GM18867 (cell line): ENCODE data around the gene KAZN.

ENCODE experiments used
- ATAC-seq: cut with Tn5 transposase; IDR thresholded peaks from one replicate; pipeline ENCODE4 v1.9.1; 2021; ENCODE audit warnings: mild to moderate bottlenecking, moderate library complexity; ENCODE audit not compliant: unreplicated experiment

KAZN gene

DNA sequence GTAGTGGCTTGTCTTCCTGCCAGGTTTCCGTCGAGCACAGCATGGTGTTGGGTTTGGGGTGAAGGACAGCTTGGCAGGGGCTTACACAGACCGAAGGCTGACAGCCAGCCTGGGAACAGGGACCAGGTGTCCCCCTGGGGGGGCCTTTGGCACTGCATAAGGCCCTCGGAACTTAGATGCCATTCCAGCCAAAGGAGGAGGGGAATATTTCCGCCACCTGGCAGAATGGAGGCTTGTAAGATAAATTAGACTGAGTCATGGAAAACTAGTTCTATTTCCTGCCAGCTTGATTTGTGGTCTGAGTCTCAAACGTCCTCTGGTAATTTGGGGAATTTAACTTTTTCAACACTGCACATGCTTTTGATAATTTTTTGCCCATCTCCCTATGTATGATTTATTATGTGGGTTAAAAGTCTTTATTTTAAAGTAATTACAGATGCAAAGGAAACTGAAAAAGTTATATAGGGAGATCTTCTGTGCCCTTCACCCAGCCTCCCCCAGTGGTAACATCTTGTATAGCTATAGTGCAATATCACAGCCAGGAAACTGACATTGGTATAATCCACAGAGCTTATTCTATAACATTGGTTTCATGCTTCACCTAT lies 543.6 kb downstream of the KAZN start:
- ATAC-seq, result no peak

DNA sequence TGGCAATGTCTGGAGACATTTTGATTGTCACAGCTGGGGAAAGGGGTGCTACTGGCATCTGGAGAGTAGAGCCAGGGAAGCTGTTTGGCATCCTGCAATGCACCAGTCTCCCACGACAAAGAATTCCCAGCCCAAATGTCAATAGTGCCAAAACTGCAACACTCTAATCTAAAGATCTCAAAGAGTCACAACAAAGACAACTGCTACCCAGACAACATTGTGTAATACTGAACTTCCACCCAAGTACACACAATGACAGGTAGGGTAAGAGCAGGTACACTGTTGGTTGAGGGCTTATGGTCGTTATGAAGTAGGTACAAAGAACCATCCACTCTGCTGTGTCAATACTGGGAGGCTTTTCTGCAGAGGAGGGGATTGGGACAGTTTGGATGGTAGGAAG lies 546.8 kb downstream of the KAZN start:
- no peak for ATAC-seq

DNA sequence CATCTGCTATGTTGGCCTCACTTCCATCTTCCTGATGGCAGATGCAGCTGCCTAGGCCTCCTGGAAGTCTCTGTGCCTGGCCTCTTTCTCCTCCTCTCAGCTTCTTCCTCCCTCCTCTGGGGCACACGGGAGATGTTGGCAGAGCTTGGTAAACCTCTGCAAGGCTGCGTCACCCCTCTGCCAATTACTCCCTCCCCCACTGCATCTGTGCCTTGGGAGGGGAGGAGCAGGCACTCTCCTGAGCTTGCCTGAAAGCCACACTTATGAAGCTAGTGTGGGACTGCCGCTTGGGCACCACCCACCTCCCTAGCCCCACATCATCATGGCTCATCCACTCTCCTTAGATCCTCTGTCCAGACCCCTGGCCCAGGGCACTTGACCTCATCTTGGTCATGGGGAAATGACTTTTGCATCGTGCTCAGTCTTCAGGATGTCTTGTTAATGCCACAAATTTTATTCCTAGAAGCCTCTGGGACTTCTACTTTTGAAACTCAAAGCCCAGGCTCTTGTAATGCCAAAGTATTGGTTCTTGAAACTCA lies 547.7 kb downstream of the KAZN start:
- no peak for ATAC-seq

GRCh38 chr1:15146971-15147376 lies 548.5 kb downstream of the KAZN start:
- no peak for ATAC-seq

DNA sequence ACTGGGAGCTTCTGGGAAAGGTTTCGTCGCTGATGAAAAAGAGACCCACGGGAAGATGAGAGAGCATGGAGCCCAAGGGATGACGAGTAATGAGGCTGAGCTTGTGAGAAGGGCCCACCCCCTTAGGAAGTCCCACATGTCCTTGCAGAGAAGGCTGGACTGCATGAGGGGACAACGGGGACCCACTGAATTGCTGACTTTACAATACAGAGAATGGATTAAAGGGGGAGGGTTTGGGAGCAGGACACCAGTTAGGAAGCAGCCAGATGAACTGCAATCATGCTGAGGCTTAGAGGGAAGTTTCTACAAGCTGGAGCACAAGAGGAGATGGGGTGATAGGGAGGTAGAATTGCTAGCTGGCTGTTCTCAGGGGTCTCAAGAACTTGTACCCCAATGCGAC lies 549.5 kb downstream of the KAZN start:
- ATAC-seq, result no peak

GRCh38 chr1:15148475-15148874 lies 550.0 kb downstream of the KAZN start:
- no peak for ATAC-seq

GRCh38 chr1:15148941-15149340 lies 550.5 kb downstream of the KAZN start:
- ATAC-seq, result no peak

- no peak for ATAC-seq
Measured at GRCh38 chr1:15150376-15150775, 551.9 kb downstream of the KAZN start.

DNA sequence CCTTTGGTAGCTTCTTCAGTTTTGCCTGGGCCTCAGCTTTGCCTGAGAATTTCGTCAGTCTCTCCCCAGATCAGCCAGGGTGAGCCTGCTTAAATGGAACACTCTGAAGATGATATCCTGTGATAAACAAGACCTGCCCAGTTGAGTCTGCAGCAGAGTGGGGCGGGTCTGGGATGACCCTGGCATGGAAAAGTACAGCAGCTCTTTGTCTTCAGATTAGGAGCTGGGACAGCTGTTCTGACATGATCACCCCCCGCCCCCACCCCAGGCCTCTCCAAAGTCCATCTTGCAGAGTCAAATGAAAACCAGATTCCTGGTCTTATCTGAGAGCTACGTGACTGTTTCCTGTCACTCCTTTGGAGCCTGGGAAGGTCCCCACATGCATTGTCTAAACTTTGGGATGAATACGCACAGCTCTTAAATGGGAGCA lies 552.9 kb downstream of the KAZN start:
- ATAC-seq, result no peak

DNA sequence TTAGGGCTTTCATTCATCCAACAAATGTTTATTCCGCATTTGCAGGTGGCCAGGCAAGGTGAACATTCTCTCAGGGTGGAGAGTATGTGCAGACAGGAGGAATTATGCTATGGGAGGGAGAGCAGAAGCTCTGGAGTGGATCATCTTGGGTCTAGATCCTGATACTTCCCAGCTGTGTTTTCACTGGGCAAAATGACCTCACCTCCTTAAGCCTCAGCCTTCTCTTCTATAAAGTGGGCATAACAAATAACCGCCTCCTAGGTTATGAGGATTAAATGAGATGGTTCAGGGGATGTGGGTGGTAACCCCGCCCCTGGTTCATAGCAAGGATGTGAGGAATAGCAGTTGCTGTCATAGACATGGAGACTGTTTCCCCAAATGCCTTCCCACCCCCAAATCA lies 553.4 kb downstream of the KAZN start:
- ATAC-seq, result no peak

DNA sequence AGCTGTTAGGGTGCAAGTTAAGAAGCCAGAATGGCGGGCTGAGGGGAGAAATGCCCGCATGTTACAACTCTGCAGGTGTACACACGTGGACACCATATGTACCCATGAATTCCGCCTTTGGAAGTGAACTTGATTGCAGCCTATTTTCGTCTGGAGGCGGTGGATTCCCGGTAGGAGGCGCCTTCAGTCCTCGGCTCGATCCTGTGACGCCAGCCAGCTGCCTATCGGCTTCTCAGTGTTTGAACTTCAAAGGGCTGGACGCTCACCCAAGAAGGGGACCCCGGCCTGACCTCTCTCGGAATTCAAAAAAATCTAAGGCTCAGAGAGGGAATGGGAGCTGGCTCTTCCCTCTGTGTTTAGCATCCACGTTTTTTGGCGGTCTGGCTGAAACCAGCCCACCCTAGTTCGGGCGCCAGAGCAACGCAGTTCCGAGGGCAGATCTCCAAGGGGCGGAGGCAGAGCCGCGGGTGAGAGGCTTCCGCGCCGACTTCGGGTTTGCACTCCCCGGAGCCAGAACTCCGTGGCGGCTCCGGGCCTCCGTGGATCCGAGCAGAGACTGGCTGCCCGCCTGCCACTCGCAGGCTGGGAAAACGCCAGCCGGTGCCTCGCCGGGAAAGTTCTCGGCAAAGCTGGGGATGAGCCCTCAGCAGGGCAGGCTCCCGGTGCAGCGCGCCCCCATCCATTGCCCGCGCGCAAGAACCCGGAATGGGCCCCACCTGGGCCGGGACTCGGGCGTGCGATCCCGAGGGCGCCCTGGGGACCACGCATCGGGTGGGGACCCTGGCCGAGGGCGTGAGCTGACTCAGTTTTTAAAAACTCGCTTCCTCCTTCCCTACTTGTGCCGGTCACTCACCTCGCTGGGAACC lies 554.1 kb downstream of the KAZN start:
- no peak for ATAC-seq

DNA sequence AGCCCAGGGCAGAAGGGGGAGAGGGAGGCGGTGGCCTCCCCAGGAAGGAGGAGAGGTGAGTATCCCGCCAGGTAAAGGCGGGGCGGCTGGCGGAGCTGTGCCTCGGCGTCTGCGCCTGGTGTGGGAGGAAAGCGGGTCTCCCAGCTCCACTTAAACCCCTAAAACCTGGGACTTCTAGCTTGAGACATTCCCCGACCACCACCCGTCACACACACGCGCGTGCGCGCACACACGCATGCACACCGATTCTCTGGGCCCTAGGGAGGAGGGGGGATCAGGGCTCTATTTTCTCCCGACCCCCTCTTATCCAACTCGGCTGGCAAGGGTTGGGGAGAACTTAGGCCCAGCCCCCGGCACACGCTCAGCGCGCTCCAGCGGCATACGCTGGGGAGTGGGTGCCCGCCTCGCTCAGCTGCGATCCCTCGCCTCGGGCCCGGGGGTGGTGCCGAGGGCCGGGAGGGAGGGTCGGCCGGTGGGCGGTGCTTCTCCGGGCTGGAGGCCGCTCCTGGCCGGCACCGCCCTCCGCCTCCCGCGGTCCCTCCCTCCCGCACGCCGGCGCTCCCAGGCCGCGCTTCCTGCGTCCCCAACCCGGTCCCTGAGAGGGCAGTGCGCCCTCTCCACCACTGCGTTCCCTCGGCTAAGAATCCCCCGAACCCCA lies 554.8 kb downstream of the KAZN start, which contains the start of gene TMEM51:
TMEM51 (plus strand) TSS at position 564 of the 658 bp plus-strand sequence. CDS start 61,341 bp downstream, outside the sequence.
- ATAC-seq, result no peak

GRCh38 chr1:15153842-15154479 lies 555.5 kb downstream of the KAZN start:
- no peak for ATAC-seq

DNA sequence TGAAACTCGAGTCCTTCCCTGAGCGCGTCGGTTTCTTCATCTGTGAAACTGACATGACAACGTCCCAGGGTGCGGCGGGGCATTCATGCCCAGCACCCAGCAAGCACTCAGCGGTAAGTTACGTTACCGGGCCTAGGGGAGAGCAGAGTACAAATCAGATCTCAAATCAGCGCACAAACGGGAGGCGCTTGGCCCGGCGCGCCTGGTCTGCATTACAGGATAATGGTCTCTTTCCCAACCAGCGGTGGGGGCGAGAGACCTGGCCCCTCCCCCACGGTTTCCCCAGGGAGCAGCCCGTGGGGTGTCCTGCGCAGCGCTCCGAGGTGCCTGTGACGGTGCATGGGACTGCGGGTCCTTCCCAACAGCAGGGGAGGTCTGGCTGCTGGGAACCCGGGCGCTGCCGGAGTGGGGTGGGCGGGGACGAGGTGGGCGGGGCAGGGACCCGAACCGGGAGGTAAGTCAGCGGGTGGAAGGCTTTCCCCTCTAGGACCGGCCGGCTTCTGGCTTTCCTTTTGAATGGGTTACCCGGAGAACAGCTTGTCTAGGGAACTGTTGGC lies 556.1 kb downstream of the KAZN start:
- ATAC-seq, result no peak

- no peak for ATAC-seq
Measured at GRCh38 chr1:15155191-15155590, 556.7 kb downstream of the KAZN start.

GRCh38 chr1:15155888-15156741 lies 557.6 kb downstream of the KAZN start:
- ATAC-seq, result no peak

DNA sequence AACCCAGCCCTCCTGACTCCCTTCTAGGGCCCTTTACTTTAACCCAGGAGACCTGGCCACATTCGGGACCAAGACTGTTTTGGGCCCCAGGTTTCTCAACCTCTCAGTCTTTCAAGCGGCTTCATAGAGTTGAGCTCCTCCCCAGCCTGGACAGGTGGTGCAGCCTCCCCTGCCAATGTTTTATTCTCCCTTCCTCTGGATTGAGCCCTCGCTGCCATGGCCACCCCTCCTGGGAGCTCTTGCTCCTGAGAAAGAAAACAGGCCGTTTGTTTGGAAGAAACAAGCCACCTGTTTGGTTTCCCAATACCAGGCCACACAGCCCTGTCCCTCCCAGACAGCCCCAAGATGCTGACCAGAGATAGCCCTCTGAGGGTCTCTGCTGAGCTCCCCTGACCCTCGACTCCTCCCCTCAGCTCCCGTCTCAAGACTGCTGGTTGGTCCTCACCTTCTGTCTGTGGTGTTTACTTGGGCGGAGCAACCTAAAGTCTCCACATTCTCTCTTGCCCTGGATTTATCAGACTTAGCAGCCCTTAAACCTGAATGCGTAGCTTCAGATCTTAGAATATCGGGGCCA lies 558.4 kb downstream of the KAZN start:
- ATAC-seq, result no peak

DNA sequence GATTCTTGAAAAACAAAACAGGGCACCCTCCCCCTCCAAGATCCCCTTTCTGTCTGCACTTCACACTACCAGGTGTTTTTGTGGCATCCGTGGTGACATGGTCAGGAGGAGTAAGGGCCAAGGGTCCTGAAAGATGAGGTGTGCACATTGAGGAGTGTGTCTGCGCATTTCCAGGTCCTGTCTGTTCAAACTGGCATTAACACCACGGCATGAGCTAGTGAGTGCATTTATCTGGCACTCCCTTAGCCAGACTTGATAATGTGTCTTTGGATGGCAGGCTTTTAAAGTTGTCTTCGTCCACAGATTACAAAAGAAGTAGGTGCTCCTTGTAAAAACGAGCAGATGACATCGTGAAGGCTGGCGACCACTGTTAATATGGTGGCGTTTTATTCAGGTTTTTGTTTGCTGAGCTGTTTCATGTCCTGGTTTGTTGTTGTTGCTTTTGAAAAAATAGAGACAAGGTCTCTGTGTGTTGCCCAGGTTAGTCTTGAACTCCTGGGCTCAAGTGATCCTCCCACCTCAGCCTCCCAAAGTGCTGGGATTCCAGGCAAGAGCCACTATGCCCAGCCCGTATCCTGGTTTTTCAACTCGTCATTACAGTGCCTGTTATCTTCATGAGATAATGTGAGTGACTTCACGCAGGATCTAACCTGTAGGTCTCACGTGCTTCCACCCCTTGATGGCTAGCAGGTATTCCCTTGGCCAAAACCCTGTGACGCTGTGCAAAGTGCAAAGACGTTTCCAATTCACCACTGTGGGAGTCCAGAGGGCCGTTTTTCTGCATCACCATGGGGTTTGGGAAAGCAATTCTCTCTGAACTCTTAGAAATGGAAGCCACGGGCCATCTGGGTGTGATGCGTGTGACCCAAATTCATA lies 559.3 kb downstream of the KAZN start:
- ATAC-seq, result no peak
